ENCODE results near the gene KLHL29.

DNA sequence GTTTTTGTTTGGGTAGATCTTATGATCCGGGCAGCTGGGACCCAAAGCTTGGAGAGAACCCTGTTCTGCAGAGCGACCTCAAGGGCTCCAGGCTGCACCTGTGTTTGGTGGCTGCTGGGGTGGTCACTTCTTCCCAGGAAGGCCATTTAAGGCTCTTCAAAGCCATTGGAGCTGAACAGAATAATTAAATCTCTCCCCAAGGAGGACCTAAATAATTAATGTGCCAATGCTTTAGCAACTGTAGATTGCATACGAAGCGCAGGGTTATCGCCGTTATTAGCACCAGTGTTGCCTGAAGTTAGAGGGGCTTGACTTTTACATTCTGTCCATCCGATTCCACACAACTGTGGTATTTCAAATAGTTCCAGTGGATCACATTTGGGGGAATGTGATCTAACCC is 290.5 kb downstream of the KLHL29 start:
- TF ChIP-seq, protein P1, sequence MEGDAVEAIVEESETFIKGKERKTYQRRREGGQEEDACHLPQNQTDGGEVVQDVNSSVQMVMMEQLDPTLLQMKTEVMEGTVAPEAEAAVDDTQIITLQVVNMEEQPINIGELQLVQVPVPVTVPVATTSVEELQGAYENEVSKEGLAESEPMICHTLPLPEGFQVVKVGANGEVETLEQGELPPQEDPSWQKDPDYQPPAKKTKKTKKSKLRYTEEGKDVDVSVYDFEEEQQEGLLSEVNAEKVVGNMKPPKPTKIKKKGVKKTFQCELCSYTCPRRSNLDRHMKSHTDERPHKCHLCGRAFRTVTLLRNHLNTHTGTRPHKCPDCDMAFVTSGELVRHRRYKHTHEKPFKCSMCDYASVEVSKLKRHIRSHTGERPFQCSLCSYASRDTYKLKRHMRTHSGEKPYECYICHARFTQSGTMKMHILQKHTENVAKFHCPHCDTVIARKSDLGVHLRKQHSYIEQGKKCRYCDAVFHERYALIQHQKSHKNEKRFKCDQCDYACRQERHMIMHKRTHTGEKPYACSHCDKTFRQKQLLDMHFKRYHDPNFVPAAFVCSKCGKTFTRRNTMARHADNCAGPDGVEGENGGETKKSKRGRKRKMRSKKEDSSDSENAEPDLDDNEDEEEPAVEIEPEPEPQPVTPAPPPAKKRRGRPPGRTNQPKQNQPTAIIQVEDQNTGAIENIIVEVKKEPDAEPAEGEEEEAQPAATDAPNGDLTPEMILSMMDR (IDR thresholded peaks at IDR 0.05 in 8 of 11, conservative IDR thresholded peaks at IDR 0.05 in 3 of 11), result no peak
- no peak for TF ChIP-seq POLR2A (IDR thresholded peaks at IDR 0.05)
